Left lung (tissue), 10 donors: ENCODE data around the gene ARF5. TPM values are rescaled to one million over a fixed set of nuclear protein-coding genes. Genes with fewer than 3 reads are reported as not detected.

Experiments used
- ATAC-seq: fragments of 200-7000 bp; cut with Tn5 transposase; one replicate; pipeline ENCODE4 v1.9.1; 2020; ENCODE audit warnings: moderate library complexity
- DNase-seq, 4 donors: peaks; one replicate each; pipeline ENCODE4 v3.0.0-alpha.2; 2013 to 2020
- H3K27ac ChIP-seq, 2 donors: fragments of 200-600 bp; sonication (generic) in 1 of 2; one replicate each; pipeline versions ENCODE4 v1.5.0 to v1.8.0; 2020 to 2021
- H3K27me3 ChIP-seq, 2 donors: fragments of 200-600 bp; sonication (generic) in 1 of 2; one replicate each; pipeline versions ENCODE4 v1.5.0 to v1.8.0; 2020 to 2021
- H3K36me3 ChIP-seq, 2 donors: fragments of 200-600 bp; sonication (generic) in 1 of 2; one replicate each; pipeline versions ENCODE4 v1.5.0 to v1.8.0; 2020 to 2021
- H3K4me1 ChIP-seq, 2 donors: fragments of 200-600 bp; one replicate each; pipeline ENCODE4 v1.8.0; 2021
- H3K4me3 ChIP-seq, 2 donors: fragments of 200-600 bp; sonication (generic) in 1 of 2; one replicate each; pipeline versions ENCODE4 v1.5.0 to v1.8.0; 2020 to 2021; ENCODE audit warnings: mild to moderate bottlenecking in 1 of 2
- H3K9me3 ChIP-seq, 2 donors: fragments of 200-600 bp; sonication (generic) in 1 of 2; one replicate each; pipeline versions ENCODE4 v1.5.0 to v1.8.0; 2020 to 2021
- intact Hi-C, 2 donors: fragments of 100-400 bp; cut with DNase I; formaldehyde crosslinking; loops; one replicate each; pipeline versions ENCODE4 v1.11.2 to v1.14.2; 2022
- polyA plus RNA-seq, 6 donors: library from polyadenylated mRNA; unstranded; fragments of 120-200 nt; gene quantifications; one replicate each; pipeline ENCODE4 v1.2.1, GENCODE V29; 2013; ENCODE audit not compliant: insufficient read length in 6 of 6
- total RNA-seq, 2 donors: library from RNA; stranded (reverse); fragmentation: NEBNext Ultra II Directional; extraction: Animal tissue kit (Norgen Biotek cat#: 25700); gene quantifications; one replicate each; pipeline ENCODE4 v1.2.1, GENCODE V29; 2021
- TF ChIP-seq, protein P1 (sequence below), 2 donors: fragments of 200-600 bp; sonication (generic) in 1 of 2; IDR thresholded peaks; one replicate each; pipeline versions ENCODE4 v1.5.0 to v1.8.0; 2021; ENCODE audit warnings: antibody characterized with exemption in 2 of 2
- donor health status: DM: no; HTN: yes; CAD: no.
- donor health status: DM: no; HTN: no; CAD: no.

ARF5 gene
- total and polyA plus RNA-seq, 8 donors = 101 to 212 (median 191) TPM

DNA sequence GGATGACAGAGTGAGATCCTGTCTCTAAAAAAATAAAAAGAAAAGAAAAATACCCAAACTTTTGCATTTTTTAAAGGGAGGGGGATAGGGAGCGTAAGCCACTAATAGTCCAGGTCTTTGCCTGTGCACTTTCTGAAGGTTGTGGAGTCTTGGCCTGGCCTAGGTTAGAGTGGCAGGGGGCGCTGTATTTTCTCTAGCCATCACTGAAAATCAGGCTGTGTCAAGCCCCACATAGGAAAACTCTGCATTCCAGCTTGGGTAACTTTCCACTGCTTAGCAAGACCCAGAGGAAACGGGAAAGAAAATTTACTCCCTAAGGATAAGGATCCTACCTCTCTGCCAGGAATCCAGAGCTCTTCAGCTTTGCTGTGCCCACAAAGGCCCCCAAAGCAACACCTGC is 40.2 kb downstream of the ARF5 start:
- ATAC-seq = no peak
- DNase-seq = no peak
- intact Hi-C loops = no loop called here
- Histone ChIP-seq H3K4me3 (no peak overlapping the region), H3K27ac (no peak overlapping the region), H3K9me3 (no peaks in the 10 kb centered on the region), H3K36me3 (no peaks in the 10 kb centered on the region), H3K4me1 (peaks cover 0 to 2% of the 10 kb centered on the region in 2 donors), H3K27me3 (peaks cover 0 to 14% of the 10 kb centered on the region in 2 donors)
- TF ChIP-seq, protein P1, sequence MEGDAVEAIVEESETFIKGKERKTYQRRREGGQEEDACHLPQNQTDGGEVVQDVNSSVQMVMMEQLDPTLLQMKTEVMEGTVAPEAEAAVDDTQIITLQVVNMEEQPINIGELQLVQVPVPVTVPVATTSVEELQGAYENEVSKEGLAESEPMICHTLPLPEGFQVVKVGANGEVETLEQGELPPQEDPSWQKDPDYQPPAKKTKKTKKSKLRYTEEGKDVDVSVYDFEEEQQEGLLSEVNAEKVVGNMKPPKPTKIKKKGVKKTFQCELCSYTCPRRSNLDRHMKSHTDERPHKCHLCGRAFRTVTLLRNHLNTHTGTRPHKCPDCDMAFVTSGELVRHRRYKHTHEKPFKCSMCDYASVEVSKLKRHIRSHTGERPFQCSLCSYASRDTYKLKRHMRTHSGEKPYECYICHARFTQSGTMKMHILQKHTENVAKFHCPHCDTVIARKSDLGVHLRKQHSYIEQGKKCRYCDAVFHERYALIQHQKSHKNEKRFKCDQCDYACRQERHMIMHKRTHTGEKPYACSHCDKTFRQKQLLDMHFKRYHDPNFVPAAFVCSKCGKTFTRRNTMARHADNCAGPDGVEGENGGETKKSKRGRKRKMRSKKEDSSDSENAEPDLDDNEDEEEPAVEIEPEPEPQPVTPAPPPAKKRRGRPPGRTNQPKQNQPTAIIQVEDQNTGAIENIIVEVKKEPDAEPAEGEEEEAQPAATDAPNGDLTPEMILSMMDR (IDR thresholded peaks at IDR 0.05) = no peak

DNA sequence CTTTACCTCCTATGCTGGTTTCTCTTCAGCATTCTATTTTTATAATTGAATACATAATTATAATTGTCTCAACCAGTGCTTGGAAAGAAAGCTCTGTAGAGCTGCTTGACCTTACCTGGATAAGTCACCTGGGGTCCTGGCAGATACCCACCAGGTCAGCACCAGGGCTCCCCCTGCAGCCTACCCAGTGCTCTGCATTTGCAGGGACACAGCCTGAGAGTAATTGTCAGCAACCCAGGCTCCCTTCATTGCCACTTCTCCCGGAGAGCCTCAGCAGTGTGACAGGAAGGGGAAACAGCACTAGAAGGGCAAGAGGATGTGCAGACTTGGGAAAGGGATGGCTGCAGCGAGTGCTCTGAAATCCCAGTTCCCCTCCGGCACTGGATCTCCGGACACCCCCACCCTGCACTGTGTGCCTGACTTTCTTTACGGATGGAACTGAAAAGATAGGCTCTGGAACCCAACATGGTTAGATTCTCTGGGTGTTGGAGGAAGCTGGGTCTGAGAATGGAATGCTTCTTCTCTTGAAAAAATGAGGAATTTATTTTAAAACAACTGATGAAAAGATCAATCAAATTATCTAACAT is 41.1 kb downstream of the ARF5 start:
- Histone ChIP-seq H3K27me3 (peaks cover 0 to 10% of the 10 kb centered on the region in 2 donors), H3K4me1 (peaks cover 0 to 2% of the 10 kb centered on the region in 2 donors), H3K27ac (no peak overlapping the region), H3K36me3 (no peaks in the 10 kb centered on the region), H3K4me3 (no peak overlapping the region), H3K9me3 (no peaks in the 10 kb centered on the region)
- TF ChIP-seq, protein P1 (IDR thresholded peaks at IDR 0.05) = peak in 1 of 2 donors; percentile 11
- ATAC-seq (peak; percentile 65), DNase-seq (peak in 1 of 4 donors; percentile 5)
- intact Hi-C loops = no loop called here

DNA sequence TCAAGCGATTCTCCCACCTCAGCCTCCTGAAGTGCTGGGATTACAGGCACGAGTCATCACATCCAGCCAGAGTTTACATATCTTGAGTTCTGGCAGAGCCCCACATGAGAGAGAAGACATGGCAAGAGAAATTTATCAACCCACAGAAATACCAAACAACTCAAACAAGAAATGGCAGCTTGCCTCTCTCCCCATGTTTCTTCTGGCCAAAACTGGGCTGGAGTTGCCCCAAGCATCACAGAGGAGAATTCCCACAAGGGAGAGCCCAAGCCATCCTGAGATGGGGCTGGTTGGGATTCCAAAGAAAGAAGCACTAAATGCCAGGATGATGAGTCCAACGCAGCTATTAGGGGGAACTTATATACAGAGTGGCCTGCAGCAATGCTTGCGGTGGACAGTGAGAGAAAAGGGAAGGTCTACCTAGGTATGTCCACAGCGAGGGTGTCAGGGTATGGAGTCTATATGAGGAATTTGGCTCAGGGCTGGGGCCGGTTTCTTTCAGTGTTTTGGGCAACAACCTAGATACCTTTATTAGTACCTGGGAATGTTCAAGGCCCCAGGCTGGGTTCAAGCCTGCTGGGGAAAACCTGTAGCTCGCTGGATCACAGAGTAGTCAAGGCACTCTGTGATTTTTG is 44.2 kb downstream of the ARF5 start:
- H3K36me3 ChIP-seq = no peaks in the 10 kb centered on the region
- no peak overlapping the region for H3K4me3 ChIP-seq
- peaks cover 0 to 2% of the 10 kb centered on the region in 2 donors for H3K4me1 ChIP-seq
- TF ChIP-seq, protein P1 (IDR thresholded peaks at IDR 0.05) = no peak
- no peak overlapping the region for H3K27ac ChIP-seq
- DNase-seq (no peak), ATAC-seq (no peak)
- intact Hi-C loops = no loop called here
- peaks cover 0 to 14% of the 10 kb centered on the region in 2 donors for H3K27me3 ChIP-seq
- H3K9me3 ChIP-seq = no peaks in the 10 kb centered on the region

DNA sequence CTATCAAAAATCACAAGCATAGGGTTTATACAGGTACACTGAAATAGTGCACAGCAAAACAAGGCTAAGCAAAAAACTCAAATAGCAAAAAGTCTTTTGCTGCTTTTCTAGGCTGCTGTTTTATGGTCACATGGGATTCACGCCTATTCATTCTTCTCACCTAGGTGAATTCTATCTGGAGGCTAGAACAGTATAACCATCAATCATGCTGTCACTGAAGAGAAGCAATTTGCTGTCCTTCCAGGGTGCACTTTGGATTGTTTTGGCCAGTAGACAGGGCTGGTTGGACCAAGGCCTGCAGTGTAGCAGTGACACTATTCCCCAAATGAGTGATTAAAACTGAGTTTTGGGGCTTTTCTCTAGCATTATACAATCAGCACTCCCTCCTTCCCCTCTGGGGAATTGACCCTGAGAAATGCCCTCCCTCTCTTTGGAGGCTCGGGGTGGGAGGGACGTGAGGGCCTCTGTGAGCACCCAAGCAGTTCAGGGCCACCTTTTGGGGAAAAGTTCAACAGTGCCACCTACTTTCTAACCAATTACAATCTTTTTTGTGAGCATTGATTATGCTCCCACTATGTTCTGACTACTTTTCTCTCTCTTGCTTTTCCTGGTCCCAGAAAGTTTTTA is 47.6 kb downstream of the ARF5 start:
- Histone ChIP-seq H3K27ac (no peak overlapping the region), H3K27me3 (peaks cover 0 to 22% of the 10 kb centered on the region in 2 donors), H3K9me3 (no peaks in the 10 kb centered on the region), H3K36me3 (no peaks in the 10 kb centered on the region), H3K4me3 (no peak overlapping the region), H3K4me1 (no peaks in the 10 kb centered on the region)
- intact Hi-C loops = no loop called here
- TF ChIP-seq, protein P1 (IDR thresholded peaks at IDR 0.05) = no peak
- no peak for DNase-seq
- ATAC-seq = no peak

DNA sequence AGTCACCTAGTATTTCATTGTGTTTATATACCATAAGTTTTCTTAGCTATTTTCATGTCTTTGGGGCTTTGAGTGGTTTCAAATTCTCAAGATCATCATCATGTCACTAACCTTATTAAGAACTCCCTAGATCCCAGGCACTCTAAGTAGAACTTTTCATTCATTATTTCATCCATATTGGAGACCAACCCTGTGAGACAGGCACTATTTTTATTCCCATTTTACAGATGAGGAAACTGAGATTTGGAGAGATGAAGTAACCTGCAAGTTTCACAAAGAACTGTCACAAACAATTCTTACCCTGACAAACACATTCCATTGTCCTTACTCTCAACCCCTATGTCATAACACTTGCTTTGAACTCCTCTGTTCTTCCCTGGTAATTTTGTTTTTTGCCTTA is 50.0 kb downstream of the ARF5 start:
- TF ChIP-seq, protein P1 (IDR thresholded peaks at IDR 0.05) = no peak
- intact Hi-C loops = no loop called here

More for the DNA sequence above, 50.0 kb downstream of the ARF5 start:
- Histone ChIP-seq H3K27ac (no peak overlapping the region), H3K9me3 (no peaks in the 10 kb centered on the region), H3K36me3 (no peaks in the 10 kb centered on the region), H3K4me3 (no peak overlapping the region), H3K4me1 (peaks cover 0 to 3% of the 10 kb centered on the region in 2 donors), H3K27me3 (peaks cover 0 to 22% of the 10 kb centered on the region in 2 donors)
- DNase-seq (no peak), ATAC-seq (no peak)
